HEK293T (cell line): Measurements from ENCODE around the gene WWC1.

ENCODE experiments used
- ARNT ChIP-seq: fragments of 450-650 bp; IDR thresholded peaks from 2 replicates; pipeline ENCODE4 v1.6.1; 2017; ENCODE audit warnings: mild to moderate bottlenecking
- BHLHE40 ChIP-seq: fragments of 450-650 bp; IDR thresholded peaks from 2 replicates; pipeline ENCODE4 v1.6.1; 2016; ENCODE audit warnings: mild to moderate bottlenecking, moderate library complexity, borderline replicate concordance
- ELF4 ChIP-seq: fragments of 450-650 bp; IDR thresholded peaks from 2 replicates; pipeline ENCODE4 v1.6.1; 2017; ENCODE audit warnings: antibody characterized with exemption
- FOXA1 ChIP-seq: fragments of 450-650 bp; IDR thresholded peaks from 2 replicates; pipeline ENCODE4 v1.6.1; 2016; ENCODE audit warnings: mild to moderate bottlenecking
- FOXK2 ChIP-seq: fragments of 450-650 bp; IDR thresholded peaks from 2 replicates; pipeline ENCODE4 v1.6.1; 2016; ENCODE audit warnings: mild to moderate bottlenecking
- FOXM1 ChIP-seq: fragments of 450-650 bp; IDR thresholded peaks from 2 replicates; pipeline ENCODE4 v1.6.1; 2017; ENCODE audit warnings: mild to moderate bottlenecking, borderline replicate concordance
- HDGF ChIP-seq: fragments of 450-650 bp; IDR thresholded peaks from 2 replicates; pipeline ENCODE4 v1.6.1; 2017; ENCODE audit warnings: antibody characterized with exemption, borderline replicate concordance
- L3MBTL2 ChIP-seq: fragments of 450-650 bp; conservative IDR thresholded peaks from 2 replicates; pipeline ENCODE4 v1.6.1; 2016; ENCODE audit warnings: mild to moderate bottlenecking
- NFRKB ChIP-seq: fragments of 450-650 bp; IDR thresholded peaks from 2 replicates; pipeline ENCODE4 v1.6.1; 2016; ENCODE audit warnings: mild to moderate bottlenecking, moderate library complexity
- SP1 ChIP-seq: fragments of 450-650 bp; IDR thresholded peaks from 2 replicates; pipeline ENCODE4 v1.6.1; 2017
- SUZ12 ChIP-seq: fragments of 450-650 bp; IDR thresholded peaks from 2 replicates; pipeline ENCODE4 v1.6.1; 2016; ENCODE audit warnings: mild to moderate bottlenecking
- TARDBP ChIP-seq: fragments of 450-650 bp; IDR thresholded peaks from 2 replicates; pipeline ENCODE4 v1.6.1; 2016
- ZNF384 ChIP-seq: fragments of 450-650 bp; IDR thresholded peaks from 2 replicates; pipeline ENCODE4 v1.6.1; 2016
- TF ChIP-seq, protein P1 (sequence below): fragments of 450-650 bp; IDR thresholded peaks from 2 replicates; pipeline ENCODE4 v1.6.1; 2016

DNA sequence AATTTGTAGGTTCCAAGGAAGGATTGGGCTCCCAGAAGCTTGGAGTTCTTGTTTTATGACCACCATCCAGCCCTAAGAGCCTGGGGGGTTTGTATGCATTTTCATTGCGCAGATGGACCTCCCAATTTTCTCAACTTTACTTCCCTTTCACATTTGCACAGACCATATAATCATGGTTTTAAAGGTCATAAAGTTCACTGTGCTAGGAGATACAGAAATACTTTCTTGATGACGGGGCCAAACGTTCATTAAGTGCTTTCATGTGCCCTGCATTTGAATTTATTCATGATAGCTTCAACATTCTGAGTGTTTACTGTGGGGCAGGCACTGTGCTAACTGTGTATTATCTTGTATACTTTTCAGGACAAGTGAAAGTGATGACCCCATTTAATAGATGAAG, 51.5 kb downstream of the WWC1 start:
- TF ChIP-seq, protein P1, sequence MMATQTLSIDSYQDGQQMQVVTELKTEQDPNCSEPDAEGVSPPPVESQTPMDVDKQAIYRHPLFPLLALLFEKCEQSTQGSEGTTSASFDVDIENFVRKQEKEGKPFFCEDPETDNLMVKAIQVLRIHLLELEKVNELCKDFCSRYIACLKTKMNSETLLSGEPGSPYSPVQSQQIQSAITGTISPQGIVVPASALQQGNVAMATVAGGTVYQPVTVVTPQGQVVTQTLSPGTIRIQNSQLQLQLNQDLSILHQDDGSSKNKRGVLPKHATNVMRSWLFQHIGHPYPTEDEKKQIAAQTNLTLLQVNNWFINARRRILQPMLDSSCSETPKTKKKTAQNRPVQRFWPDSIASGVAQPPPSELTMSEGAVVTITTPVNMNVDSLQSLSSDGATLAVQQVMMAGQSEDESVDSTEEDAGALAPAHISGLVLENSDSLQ, result no peak
- TF ChIP-seq FOXM1 (no peak), FOXK2 (no peak), BHLHE40 (no peak), L3MBTL2 (no peak), SP1 (no peak), FOXA1 (no peak), HDGF (no peak), ELF4 (no peak), SUZ12 (no peak), NFRKB (no peak), ARNT (no peak), TARDBP (no peak), ZNF384 (no peak)
